ENCODE data around the gene CYSLTR2.
A peak's percentile ranks its signal among the peaks of the same experiment; 100 is the strongest.

Gene CYSLTR2

DNA sequence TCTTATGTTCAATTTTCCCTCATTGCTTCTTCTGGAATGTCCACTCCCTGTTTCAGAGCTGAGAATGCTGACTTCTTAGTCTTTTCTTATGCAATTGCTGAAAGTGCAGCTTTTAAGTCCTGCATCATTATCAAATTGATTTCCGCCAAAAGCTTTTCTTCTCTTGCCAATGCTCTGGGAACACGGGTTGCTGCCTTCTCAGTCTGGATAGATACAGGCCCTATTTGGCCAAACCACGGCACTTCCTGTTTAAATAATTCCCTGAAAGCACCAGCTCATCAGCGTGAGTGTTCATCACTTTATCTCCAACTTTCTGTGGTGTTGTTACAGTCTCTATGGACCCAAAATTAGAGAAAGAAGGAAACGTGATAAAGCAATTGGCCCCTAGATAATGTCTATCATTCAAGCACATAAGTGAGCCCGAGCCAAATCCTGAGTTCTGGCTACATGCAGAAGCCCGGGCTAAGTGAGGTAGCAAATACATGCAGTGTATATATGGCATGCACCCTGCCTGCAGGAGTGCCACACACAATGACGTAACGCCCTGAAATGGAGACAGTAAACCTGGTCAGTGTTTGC, 85.7 kb downstream of the CYSLTR2 start:
- no peak for DNase-seq (ENCODE audit: low read depth in 2 of 2)

DNA sequence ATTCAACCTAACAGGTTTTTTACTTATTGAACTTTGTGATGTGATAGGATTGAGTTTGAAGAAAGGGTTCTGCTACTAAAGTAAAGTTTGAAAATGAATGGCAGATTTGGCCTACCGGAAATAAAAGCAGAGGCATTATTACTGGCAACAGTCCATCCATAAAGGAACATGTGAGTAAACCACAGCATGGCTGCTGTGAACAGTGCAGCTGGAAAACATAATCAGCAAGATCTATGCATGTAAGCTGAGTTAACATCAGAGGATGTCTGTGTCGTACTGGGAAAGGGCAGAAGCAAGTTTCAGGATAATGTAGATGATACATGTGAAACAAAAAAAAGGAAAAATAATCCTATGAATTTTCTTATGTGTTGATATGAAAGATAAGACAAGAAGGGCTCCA, 87.6 kb downstream of the CYSLTR2 start:
- DNase-seq (ENCODE audit: low read depth in 2 of 2), result no peak

DNA sequence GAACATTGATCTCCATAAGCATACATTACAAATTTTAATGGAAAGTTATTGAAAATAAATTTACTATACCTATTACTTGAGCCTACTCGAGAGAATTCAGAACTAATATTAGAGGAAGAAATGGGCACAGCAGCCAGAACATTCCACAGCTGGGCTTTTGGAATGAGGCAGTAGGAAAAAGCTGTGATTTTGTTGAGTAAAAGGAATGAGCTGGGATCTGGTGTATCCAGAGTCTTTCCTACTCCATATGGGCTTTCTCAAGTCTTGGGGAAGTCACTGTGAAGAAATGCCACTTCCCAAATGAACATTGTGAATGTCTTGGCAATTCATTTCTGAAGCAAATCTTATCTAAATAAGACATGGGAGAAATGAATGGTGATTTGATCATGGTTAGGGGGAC, 93.1 kb downstream of the CYSLTR2 start:
- no peak for DNase-seq (ENCODE audit: low read depth in 2 of 2)

DNA sequence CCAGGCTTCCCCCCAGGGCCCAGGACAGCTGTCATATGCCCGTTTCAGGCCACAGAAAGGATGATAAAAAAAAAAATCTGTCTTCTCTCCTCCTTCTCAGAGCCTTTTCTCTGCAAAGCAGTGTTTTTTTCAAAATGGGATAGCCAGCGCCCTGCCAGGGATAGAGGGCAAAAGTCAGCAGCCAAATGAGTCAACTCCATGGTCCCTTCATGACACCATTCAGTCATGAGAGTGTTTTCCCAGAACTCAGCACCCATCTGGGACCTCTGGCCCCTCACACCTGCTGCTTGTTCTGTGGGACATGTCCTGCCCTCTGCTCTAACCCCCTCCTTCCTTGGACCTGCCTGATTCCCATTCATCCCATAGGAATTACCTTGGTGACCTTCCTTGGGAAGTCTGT, 95.0 kb downstream of the CYSLTR2 start:
- no peak for DNase-seq (ENCODE audit: low read depth in 2 of 2)

DNA sequence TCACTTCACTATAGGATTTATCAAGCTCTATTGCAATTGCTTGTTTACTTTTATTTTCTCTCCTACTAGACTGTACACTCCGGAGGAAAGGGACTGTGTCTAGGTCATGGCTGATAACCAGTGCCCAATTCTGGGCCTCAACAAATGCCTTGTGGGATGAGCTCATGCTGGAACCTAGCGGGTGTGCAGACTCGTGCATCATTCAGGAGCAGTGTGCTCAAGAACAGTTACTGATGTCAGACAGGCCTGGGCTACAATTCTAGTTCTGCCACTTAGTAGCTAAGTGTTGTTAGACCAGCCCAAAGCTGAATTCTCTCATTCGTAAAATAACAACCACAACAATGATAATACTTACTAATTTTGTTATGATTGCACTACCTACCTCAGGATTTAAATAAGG, 95.4 kb downstream of the CYSLTR2 start:
- no peak for DNase-seq (ENCODE audit: low read depth in 2 of 2)

DNA sequence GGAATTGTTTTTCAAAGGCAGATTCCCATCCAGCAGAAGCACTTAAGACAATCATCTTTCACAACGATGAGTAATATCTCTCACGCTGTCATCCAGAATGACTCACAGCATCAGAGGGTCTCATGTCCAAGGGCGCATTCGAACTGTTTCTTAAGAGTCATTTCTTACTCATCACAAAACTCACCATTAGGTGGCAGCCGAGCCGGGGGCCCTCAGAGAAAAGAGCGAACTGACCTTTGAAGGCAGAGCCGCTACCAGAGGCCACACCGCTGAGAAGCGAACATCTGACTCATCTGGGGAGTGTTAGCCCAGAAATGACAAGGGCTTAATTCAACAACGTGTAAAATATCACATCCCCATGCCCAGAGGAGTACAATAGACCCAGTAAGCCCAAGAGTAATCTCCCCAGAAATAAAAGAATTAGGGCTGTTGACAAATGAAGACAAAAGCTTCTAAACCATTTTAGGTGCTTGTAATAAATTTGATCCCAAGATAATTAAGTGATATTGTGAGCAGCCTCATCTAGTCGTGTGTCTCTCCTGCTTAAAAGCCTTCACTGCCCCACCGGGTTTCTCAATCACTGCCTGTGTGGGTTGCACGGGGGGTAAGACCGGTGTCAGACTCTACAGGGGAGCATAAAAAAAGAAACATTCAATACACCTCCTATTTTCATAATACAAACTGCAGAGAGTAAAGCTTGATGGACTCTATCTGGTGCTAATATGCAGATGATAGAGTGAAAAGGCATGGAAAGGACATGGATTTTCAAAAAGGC, 96.2 kb downstream of the CYSLTR2 start:
- DNase-seq (ENCODE audit: low read depth in 2 of 2), result peak; percentile 52 to 62

DNA sequence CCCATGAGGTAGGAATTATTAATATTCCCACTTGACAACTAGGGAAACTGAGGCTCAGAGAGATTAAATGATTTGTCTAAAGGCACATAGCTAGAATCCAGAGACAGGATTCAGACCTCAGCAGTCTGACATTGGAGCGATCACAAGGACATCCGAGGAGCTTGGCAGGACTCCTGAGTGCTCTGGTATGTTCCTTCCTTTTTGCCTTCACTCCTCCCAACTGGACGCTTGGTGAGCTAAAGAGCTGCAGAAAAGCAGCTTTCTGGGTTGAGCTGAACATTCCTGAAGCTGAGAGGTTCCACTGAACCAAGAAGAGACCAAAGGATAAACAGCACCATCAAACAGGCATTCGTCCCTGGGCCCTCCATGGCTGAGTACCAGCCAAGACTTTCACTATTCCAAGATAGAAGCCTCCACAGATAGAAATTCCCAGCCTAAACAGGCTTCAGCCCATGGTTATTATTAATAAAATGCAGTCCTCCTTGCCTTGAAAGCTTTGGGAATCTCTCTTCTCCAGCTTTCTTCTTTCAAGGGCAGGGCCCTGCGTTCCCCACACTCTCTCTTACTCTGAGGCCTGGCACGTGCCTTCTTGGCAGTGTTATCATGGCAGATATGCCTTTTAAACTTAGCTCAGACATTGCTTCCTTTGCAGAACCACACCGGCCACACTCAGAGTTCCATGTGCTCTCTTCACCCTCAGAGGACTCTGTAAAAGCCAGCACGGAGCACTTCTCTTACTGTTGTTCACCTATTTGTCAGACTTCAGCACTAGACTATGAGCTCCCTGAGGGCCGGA, 97.1 kb downstream of the CYSLTR2 start:
- no peak for DNase-seq (ENCODE audit: low read depth in 2 of 2)

DNA sequence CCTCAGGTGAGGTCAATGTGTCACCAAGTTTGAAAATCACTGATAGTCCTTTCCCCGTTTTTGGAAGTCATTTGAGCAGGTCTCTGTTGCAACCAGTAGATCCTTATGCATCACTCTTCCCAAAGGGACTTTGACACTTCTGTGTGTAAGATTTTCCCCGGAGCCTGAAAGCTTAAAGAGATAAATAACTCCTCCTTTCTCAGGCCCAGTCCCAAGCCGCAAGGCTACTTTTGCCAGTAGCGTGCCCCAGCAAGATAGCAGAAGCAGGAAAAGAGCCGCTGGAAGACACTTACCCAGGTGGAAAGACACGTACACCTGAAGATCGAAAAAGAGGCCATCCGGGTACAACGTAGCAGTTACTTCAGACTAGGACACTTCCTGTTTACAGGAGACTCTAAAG, 106.9 kb downstream of the CYSLTR2 start:
- no peak for DNase-seq (ENCODE audit: low read depth in 2 of 2)
